ENCODE data around the gene POC1A.
"Not testable (repeated sequence)": the region's sequence is repeated elsewhere in the genome, so short reads cannot be mapped to it uniquely, and the experiment has no call there.

Gene POC1A

GRCh38 chr3:52039846-52040245, 114.4 kb downstream of the POC1A start:
- no peak overlapping the region for H3K9ac ChIP-seq (ENCODE audit: low read depth, low read length)
- no peaks in the 10 kb centered on the region for H3K36me3 ChIP-seq (ENCODE audit: control insufficient read depth, insufficient read depth, low read length)
- no peaks in the 10 kb centered on the region for H3K4me1 ChIP-seq (ENCODE audit: control insufficient read depth, insufficient read depth, low read length)
- H3K9me3 ChIP-seq (ENCODE audit: control insufficient read depth, insufficient read depth, low read length): no peaks in the 10 kb centered on the region
- no peak overlapping the region for H3K4me3 ChIP-seq (ENCODE audit: low read depth, low read length)
- H3K27me3 ChIP-seq (ENCODE audit: control insufficient read depth, insufficient read depth, low read length): no peaks in the 10 kb centered on the region

GRCh38 chr3:52039426-52039825, 114.8 kb downstream of the POC1A start:
- Histone ChIP-seq H3K4me1 (ENCODE audit: control insufficient read depth, insufficient read depth, low read length) (no peaks in the 10 kb centered on the region), H3K27me3 (ENCODE audit: control insufficient read depth, insufficient read depth, low read length) (no peaks in the 10 kb centered on the region), H3K9ac (ENCODE audit: low read depth, low read length) (no peak overlapping the region), H3K4me3 (ENCODE audit: low read depth, low read length) (no peak overlapping the region), H3K36me3 (ENCODE audit: control insufficient read depth, insufficient read depth, low read length) (no peaks in the 10 kb centered on the region), H3K9me3 (ENCODE audit: control insufficient read depth, insufficient read depth, low read length) (no peaks in the 10 kb centered on the region)

- no peak overlapping the region for H3K4me3 ChIP-seq (ENCODE audit: low read depth, low read length)
Measured at GRCh38 chr3:52038227-52038626, 116.0 kb downstream of the POC1A start.

GRCh38 chr3:52037291-52037690, 116.9 kb downstream of the POC1A start:
- Histone ChIP-seq H3K4me1 (ENCODE audit: control insufficient read depth, insufficient read depth, low read length) (no peaks in the 10 kb centered on the region), H3K27me3 (ENCODE audit: control insufficient read depth, insufficient read depth, low read length) (no peaks in the 10 kb centered on the region), H3K4me3 (ENCODE audit: low read depth, low read length) (no peak overlapping the region), H3K36me3 (ENCODE audit: control insufficient read depth, insufficient read depth, low read length) (no peaks in the 10 kb centered on the region), H3K9me3 (ENCODE audit: control insufficient read depth, insufficient read depth, low read length) (no peaks in the 10 kb centered on the region), H3K9ac (ENCODE audit: low read depth, low read length) (no peak overlapping the region)

More at GRCh38 chr3:52038227-52038626, 116.0 kb downstream of the POC1A start:
- Histone ChIP-seq H3K9me3 (ENCODE audit: control insufficient read depth, insufficient read depth, low read length) (no peaks in the 10 kb centered on the region), H3K27me3 (ENCODE audit: control insufficient read depth, insufficient read depth, low read length) (no peaks in the 10 kb centered on the region), H3K9ac (ENCODE audit: low read depth, low read length) (peak overlapping the region; percentile 47), H3K4me1 (ENCODE audit: control insufficient read depth, insufficient read depth, low read length) (no peaks in the 10 kb centered on the region), H3K36me3 (ENCODE audit: control insufficient read depth, insufficient read depth, low read length) (no peaks in the 10 kb centered on the region)

GRCh38 chr3:52036829-52037228, 117.4 kb downstream of the POC1A start:
- Histone ChIP-seq H3K36me3 (ENCODE audit: control insufficient read depth, insufficient read depth, low read length) (no peaks in the 10 kb centered on the region), H3K9ac (ENCODE audit: low read depth, low read length) (no peak overlapping the region), H3K4me3 (ENCODE audit: low read depth, low read length) (no peak overlapping the region), H3K9me3 (ENCODE audit: control insufficient read depth, insufficient read depth, low read length) (no peaks in the 10 kb centered on the region), H3K4me1 (ENCODE audit: control insufficient read depth, insufficient read depth, low read length) (no peaks in the 10 kb centered on the region), H3K27me3 (ENCODE audit: control insufficient read depth, insufficient read depth, low read length) (no peaks in the 10 kb centered on the region)

GRCh38 chr3:52036222-52036694, 118.0 kb downstream of the POC1A start:
- Histone ChIP-seq H3K9me3 (ENCODE audit: control insufficient read depth, insufficient read depth, low read length) (no peaks in the 10 kb centered on the region), H3K27me3 (ENCODE audit: control insufficient read depth, insufficient read depth, low read length) (no peaks in the 10 kb centered on the region), H3K9ac (ENCODE audit: low read depth, low read length) (no peak overlapping the region), H3K36me3 (ENCODE audit: control insufficient read depth, insufficient read depth, low read length) (no peaks in the 10 kb centered on the region), H3K4me3 (ENCODE audit: low read depth, low read length) (no peak overlapping the region), H3K4me1 (ENCODE audit: control insufficient read depth, insufficient read depth, low read length) (no peaks in the 10 kb centered on the region)

GRCh38 chr3:52034651-52035050, 119.6 kb downstream of the POC1A start:
- no peaks in the 10 kb centered on the region for H3K36me3 ChIP-seq (ENCODE audit: control insufficient read depth, insufficient read depth, low read length)
- no peaks in the 10 kb centered on the region for H3K4me1 ChIP-seq (ENCODE audit: control insufficient read depth, insufficient read depth, low read length)
- no peak overlapping the region for H3K4me3 ChIP-seq (ENCODE audit: low read depth, low read length)
- no peaks in the 10 kb centered on the region for H3K9me3 ChIP-seq (ENCODE audit: control insufficient read depth, insufficient read depth, low read length)
- no peak overlapping the region for H3K9ac ChIP-seq (ENCODE audit: low read depth, low read length)
- no peaks in the 10 kb centered on the region for H3K27me3 ChIP-seq (ENCODE audit: control insufficient read depth, insufficient read depth, low read length)

- H3K36me3 ChIP-seq (ENCODE audit: control insufficient read depth, insufficient read depth, low read length): no peaks in the 10 kb centered on the region
Measured at GRCh38 chr3:52034212-52034611, 120.0 kb downstream of the POC1A start.

GRCh38 chr3:52033748-52034147, 120.5 kb downstream of the POC1A start:
- H3K9ac ChIP-seq (ENCODE audit: low read depth, low read length); H3K9me3 ChIP-seq (ENCODE audit: control insufficient read depth, insufficient read depth, low read length); H3K4me1 ChIP-seq (ENCODE audit: control insufficient read depth, insufficient read depth, low read length); H3K4me3 ChIP-seq (ENCODE audit: low read depth, low read length); H3K36me3 ChIP-seq (ENCODE audit: control insufficient read depth, insufficient read depth, low read length); H3K27me3 ChIP-seq (ENCODE audit: control insufficient read depth, insufficient read depth, low read length): not testable (repeated sequence)

More at GRCh38 chr3:52034212-52034611, 120.0 kb downstream of the POC1A start:
- no peak overlapping the region for H3K9ac ChIP-seq (ENCODE audit: low read depth, low read length)
- no peaks in the 10 kb centered on the region for H3K4me1 ChIP-seq (ENCODE audit: control insufficient read depth, insufficient read depth, low read length)
- H3K27me3 ChIP-seq (ENCODE audit: control insufficient read depth, insufficient read depth, low read length): no peaks in the 10 kb centered on the region
- no peak overlapping the region for H3K4me3 ChIP-seq (ENCODE audit: low read depth, low read length)
- H3K9me3 ChIP-seq (ENCODE audit: control insufficient read depth, insufficient read depth, low read length): no peaks in the 10 kb centered on the region

- Histone ChIP-seq H3K36me3 (ENCODE audit: control insufficient read depth, insufficient read depth, low read length) (no peaks in the 10 kb centered on the region), H3K4me3 (ENCODE audit: low read depth, low read length) (no peak overlapping the region), H3K4me1 (ENCODE audit: control insufficient read depth, insufficient read depth, low read length) (no peaks in the 10 kb centered on the region), H3K9ac (ENCODE audit: low read depth, low read length) (no peak overlapping the region), H3K9me3 (ENCODE audit: control insufficient read depth, insufficient read depth, low read length) (no peaks in the 10 kb centered on the region), H3K27me3 (ENCODE audit: control insufficient read depth, insufficient read depth, low read length) (no peaks in the 10 kb centered on the region)
Measured at GRCh38 chr3:52032702-52033408, 121.4 kb downstream of the POC1A start.

- Histone ChIP-seq H3K36me3 (ENCODE audit: control insufficient read depth, insufficient read depth, low read length) (no peaks in the 10 kb centered on the region), H3K4me3 (ENCODE audit: low read depth, low read length) (no peak overlapping the region), H3K9ac (ENCODE audit: low read depth, low read length) (no peak overlapping the region), H3K4me1 (ENCODE audit: control insufficient read depth, insufficient read depth, low read length) (no peaks in the 10 kb centered on the region), H3K27me3 (ENCODE audit: control insufficient read depth, insufficient read depth, low read length) (no peaks in the 10 kb centered on the region), H3K9me3 (ENCODE audit: control insufficient read depth, insufficient read depth, low read length) (no peaks in the 10 kb centered on the region)
Measured at GRCh38 chr3:52031896-52032295, 122.3 kb downstream of the POC1A start.

GRCh38 chr3:52030714-52031310, 123.4 kb downstream of the POC1A start:
- Histone ChIP-seq H3K9ac (ENCODE audit: low read depth, low read length) (no peak overlapping the region), H3K36me3 (ENCODE audit: control insufficient read depth, insufficient read depth, low read length) (no peaks in the 10 kb centered on the region), H3K4me1 (ENCODE audit: control insufficient read depth, insufficient read depth, low read length) (no peaks in the 10 kb centered on the region), H3K4me3 (ENCODE audit: low read depth, low read length) (no peak overlapping the region), H3K27me3 (ENCODE audit: control insufficient read depth, insufficient read depth, low read length) (no peaks in the 10 kb centered on the region), H3K9me3 (ENCODE audit: control insufficient read depth, insufficient read depth, low read length) (no peaks in the 10 kb centered on the region)
